Neural cell (in vitro differentiated cells): ENCODE data around the gene OR2G3. TPM values are rescaled to one million over a fixed set of nuclear protein-coding genes. Genes with fewer than 3 reads are reported as not detected.

Experiments used
- H2AFZ ChIP-seq: fragments of 200-600, 300-800 bp; sonication (generic), shearing (Covaris generic); 2 replicates; pipeline ENCODE4 v1.6.0; 2014; ENCODE audit warnings: low read depth, mild to moderate bottlenecking, antibody characterized with exemption, low read length, moderate library complexity
- H3F3A ChIP-seq: fragments of 200-600 bp; shearing (Covaris generic); 2 replicates; pipeline ENCODE4 v1.6.1; 2016; ENCODE audit warnings: mild to moderate bottlenecking, moderate library complexity, mixed read lengths, antibody characterized with exemption, low read length; ENCODE audit not compliant: insufficient read depth, poor library complexity, severe bottlenecking
- H3K27ac ChIP-seq: fragments of 200-600, 300-800 bp; sonication (generic), shearing (Covaris generic); 2 replicates; pipeline ENCODE4 v1.5.1; 2014; ENCODE audit warnings: mild to moderate bottlenecking, low read length, moderate library complexity
- H3K27me3 ChIP-seq: fragments of 300-800, 200-600 bp; sonication (generic), shearing (Covaris generic); 2 replicates; pipeline ENCODE4 v1.6.0; 2014; ENCODE audit warnings: mild to moderate bottlenecking, low read depth, low read length, moderate library complexity; ENCODE audit not compliant: insufficient read depth
- H3K36me3 ChIP-seq: fragments of 300-800, 200-600 bp; sonication (generic), shearing (Covaris generic); 2 replicates; pipeline ENCODE4 v1.5.1; 2014; ENCODE audit warnings: mild to moderate bottlenecking, antibody characterized with exemption, low read length, moderate library complexity; ENCODE audit not compliant: insufficient read depth
- H3K4me2 ChIP-seq: fragments of 300-800, 200-600 bp; sonication (generic), shearing (Covaris generic); 2 replicates; pipeline ENCODE4 v1.6.0; 2014; ENCODE audit warnings: mild to moderate bottlenecking, low read length
- H3K4me3 ChIP-seq: fragments of 300-800, 200-600 bp; sonication (generic), shearing (Covaris generic); 2 replicates; pipeline ENCODE4 v1.5.1; 2014; ENCODE audit warnings: mild to moderate bottlenecking, low read length, moderate library complexity
- H3K79me2 ChIP-seq: fragments of 200-600 bp; shearing (Covaris generic); replicated peaks from 2 replicates; pipeline ENCODE4 v1.6.0; 2014; ENCODE audit warnings: mild to moderate bottlenecking, low read length, moderate library complexity; ENCODE audit not compliant: insufficient read depth
- H3K9ac ChIP-seq: fragments of 300-800, 200-600 bp; sonication (generic), shearing (Covaris generic); 2 replicates; pipeline ENCODE4 v1.6.1; 2016; ENCODE audit warnings: mild to moderate bottlenecking, low read length, mixed read lengths
- H3K9me2 ChIP-seq: fragments of 200-600 bp; shearing (Covaris generic); 2 replicates; pipeline ENCODE4 v1.6.1; 2016; ENCODE audit warnings: mild to moderate bottlenecking, low read length, mixed read lengths; ENCODE audit not compliant: insufficient read depth
- H3K9me3 ChIP-seq: fragments of 200-600, 300-800 bp; sonication (generic), shearing (Covaris generic); 2 replicates; pipeline ENCODE4 v1.6.1; 2016; ENCODE audit warnings: mild to moderate bottlenecking, mixed run types, low read length, moderate library complexity, mixed read lengths
- H4K20me1 ChIP-seq: fragments of 200-600 bp; shearing (Covaris generic); 2 replicates; pipeline ENCODE4 v1.6.1; 2016; ENCODE audit warnings: mild to moderate bottlenecking, mixed run types; ENCODE audit not compliant: insufficient read depth
- EP300 ChIP-seq: fragments of 450-650 bp; conservative IDR thresholded peaks from 2 replicates; pipeline ENCODE4 v1.6.1; 2014; ENCODE audit warnings: antibody characterized with exemption, mild to moderate bottlenecking, moderate library complexity; ENCODE audit not compliant: poor library complexity, severe bottlenecking
- EZH2 ChIP-seq: fragments of 200-600, 300-800 bp; shearing (Covaris generic), sonication (generic); IDR thresholded peaks from 2 replicates; pipeline ENCODE4 v1.6.1; 2014; ENCODE audit warnings: antibody characterized with exemption, low read length, borderline replicate concordance, mild to moderate bottlenecking; ENCODE audit not compliant: insufficient read depth, poor library complexity, severe bottlenecking
- MXI1 ChIP-seq: fragments of 450-650 bp; conservative IDR thresholded peaks from 2 replicates; pipeline ENCODE4 v1.6.1; 2014; ENCODE audit warnings: antibody characterized with exemption, mild to moderate bottlenecking; ENCODE audit not compliant: poor library complexity, severe bottlenecking
- POLR2AphosphoS5 ChIP-seq: IDR thresholded peaks from 2 replicates; pipeline ENCODE4 v1.6.1; 2012
- RAD21 ChIP-seq: fragments of 450-650 bp; conservative IDR thresholded peaks from 2 replicates; pipeline ENCODE4 v1.6.1; 2014; ENCODE audit warnings: antibody characterized with exemption, mild to moderate bottlenecking, moderate library complexity
- SMC3 ChIP-seq: fragments of 450-650 bp; conservative IDR thresholded peaks from 2 replicates; pipeline ENCODE4 v1.6.1; 2014; ENCODE audit warnings: antibody characterized with exemption, mild to moderate bottlenecking, moderate library complexity; ENCODE audit not compliant: poor library complexity
- TAF1 ChIP-seq: IDR thresholded peaks from 2 replicates; pipeline ENCODE4 v1.6.1; 2012; ENCODE audit warnings: low read depth
- polyA plus RNA-seq: library from polyadenylated mRNA; depleted of rRNA; stranded (reverse); fragments of >200 nt; gene quantifications from 2 replicates; pipeline ENCODE4 v1.2.3, GENCODE V29; 2014
- TF ChIP-seq, protein P1 (sequence below): fragments of 450-650 bp; IDR thresholded peaks from 2 replicates; pipeline ENCODE4 v1.5.1; 2014; ENCODE audit warnings: antibody characterized with exemption, mild to moderate bottlenecking, moderate library complexity; ENCODE audit not compliant: poor library complexity, severe bottlenecking
- TF ChIP-seq, protein P2 (sequence below): IDR thresholded peaks from 2 replicates; pipeline ENCODE4 v1.6.1; 2012; ENCODE audit warnings: borderline replicate concordance

The OR2G3 gene
- polyA plus RNA-seq, 1 donor from 2014 or later, result not detected

DNA sequence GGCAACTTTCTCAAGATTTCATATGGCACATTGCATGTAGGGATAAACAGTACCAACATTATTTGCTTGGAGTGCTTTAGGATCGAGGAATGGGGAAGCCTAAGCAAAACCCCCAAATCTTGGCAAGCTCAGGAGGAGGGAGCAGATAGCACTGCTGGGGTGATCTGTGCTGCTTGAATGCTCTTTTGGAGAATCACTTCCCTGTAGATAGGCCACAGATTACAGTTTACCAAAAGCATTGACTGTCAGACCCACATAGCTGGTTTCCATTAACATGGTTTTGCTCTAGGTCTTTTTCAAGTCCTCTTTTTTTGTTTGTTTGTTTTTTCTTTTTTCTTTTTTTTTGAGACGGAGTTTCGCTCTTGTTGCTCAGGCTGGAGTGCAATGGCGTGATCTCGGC lies 37.4 kb downstream of the OR2G3 start:
- Histone ChIP-seq H2AFZ (no peak overlapping the region), H3K27me3 (no peaks in the 10 kb centered on the region), H3K9ac (no peak overlapping the region), H3K27ac (no peak overlapping the region), H3K4me3 (no peak overlapping the region), H3K9me2 (no peaks in the 10 kb centered on the region), H3K9me3 (no peaks in the 10 kb centered on the region), H3K79me2 (no peaks in the 10 kb centered on the region), H3K4me2 (no peak overlapping the region), H4K20me1 (no peaks in the 10 kb centered on the region), H3F3A (no peaks in the 10 kb centered on the region), H3K36me3 (no peaks in the 10 kb centered on the region)
- TF ChIP-seq MXI1 (no peak), EZH2 (no peak), SMC3 (no peak), TAF1 (no peak), RAD21 (no peak), POLR2AphosphoS5 (no peak), EP300 (no peak)
- TF ChIP-seq, protein P1, sequence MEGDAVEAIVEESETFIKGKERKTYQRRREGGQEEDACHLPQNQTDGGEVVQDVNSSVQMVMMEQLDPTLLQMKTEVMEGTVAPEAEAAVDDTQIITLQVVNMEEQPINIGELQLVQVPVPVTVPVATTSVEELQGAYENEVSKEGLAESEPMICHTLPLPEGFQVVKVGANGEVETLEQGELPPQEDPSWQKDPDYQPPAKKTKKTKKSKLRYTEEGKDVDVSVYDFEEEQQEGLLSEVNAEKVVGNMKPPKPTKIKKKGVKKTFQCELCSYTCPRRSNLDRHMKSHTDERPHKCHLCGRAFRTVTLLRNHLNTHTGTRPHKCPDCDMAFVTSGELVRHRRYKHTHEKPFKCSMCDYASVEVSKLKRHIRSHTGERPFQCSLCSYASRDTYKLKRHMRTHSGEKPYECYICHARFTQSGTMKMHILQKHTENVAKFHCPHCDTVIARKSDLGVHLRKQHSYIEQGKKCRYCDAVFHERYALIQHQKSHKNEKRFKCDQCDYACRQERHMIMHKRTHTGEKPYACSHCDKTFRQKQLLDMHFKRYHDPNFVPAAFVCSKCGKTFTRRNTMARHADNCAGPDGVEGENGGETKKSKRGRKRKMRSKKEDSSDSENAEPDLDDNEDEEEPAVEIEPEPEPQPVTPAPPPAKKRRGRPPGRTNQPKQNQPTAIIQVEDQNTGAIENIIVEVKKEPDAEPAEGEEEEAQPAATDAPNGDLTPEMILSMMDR, result no peak
- TF ChIP-seq, protein P2, sequence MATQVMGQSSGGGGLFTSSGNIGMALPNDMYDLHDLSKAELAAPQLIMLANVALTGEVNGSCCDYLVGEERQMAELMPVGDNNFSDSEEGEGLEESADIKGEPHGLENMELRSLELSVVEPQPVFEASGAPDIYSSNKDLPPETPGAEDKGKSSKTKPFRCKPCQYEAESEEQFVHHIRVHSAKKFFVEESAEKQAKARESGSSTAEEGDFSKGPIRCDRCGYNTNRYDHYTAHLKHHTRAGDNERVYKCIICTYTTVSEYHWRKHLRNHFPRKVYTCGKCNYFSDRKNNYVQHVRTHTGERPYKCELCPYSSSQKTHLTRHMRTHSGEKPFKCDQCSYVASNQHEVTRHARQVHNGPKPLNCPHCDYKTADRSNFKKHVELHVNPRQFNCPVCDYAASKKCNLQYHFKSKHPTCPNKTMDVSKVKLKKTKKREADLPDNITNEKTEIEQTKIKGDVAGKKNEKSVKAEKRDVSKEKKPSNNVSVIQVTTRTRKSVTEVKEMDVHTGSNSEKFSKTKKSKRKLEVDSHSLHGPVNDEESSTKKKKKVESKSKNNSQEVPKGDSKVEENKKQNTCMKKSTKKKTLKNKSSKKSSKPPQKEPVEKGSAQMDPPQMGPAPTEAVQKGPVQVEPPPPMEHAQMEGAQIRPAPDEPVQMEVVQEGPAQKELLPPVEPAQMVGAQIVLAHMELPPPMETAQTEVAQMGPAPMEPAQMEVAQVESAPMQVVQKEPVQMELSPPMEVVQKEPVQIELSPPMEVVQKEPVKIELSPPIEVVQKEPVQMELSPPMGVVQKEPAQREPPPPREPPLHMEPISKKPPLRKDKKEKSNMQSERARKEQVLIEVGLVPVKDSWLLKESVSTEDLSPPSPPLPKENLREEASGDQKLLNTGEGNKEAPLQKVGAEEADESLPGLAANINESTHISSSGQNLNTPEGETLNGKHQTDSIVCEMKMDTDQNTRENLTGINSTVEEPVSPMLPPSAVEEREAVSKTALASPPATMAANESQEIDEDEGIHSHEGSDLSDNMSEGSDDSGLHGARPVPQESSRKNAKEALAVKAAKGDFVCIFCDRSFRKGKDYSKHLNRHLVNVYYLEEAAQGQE, result no peak

GRCh38 chr1:247646867-247647266 lies 41.5 kb downstream of the OR2G3 start:
- H3K27me3 ChIP-seq, result no peaks in the 10 kb centered on the region
- H3K79me2 ChIP-seq, result no peaks in the 10 kb centered on the region
- no peak overlapping the region for H3K9ac ChIP-seq
- no peak overlapping the region for H3K4me2 ChIP-seq
- H3K4me3 ChIP-seq, result no peak overlapping the region
- no peak overlapping the region for H2AFZ ChIP-seq
- H4K20me1 ChIP-seq, result no peaks in the 10 kb centered on the region
- H3K27ac ChIP-seq, result no peak overlapping the region
- no peaks in the 10 kb centered on the region for H3K9me2 ChIP-seq
- no peak for TF ChIP-seq RAD21
- no peak for TF ChIP-seq POLR2AphosphoS5
- no peak for TF ChIP-seq MXI1
- TF ChIP-seq, protein P1, result no peak
- TF ChIP-seq, protein P2, result no peak
- H3K36me3 ChIP-seq, result no peaks in the 10 kb centered on the region
- no peaks in the 10 kb centered on the region for H3K9me3 ChIP-seq
- H3F3A ChIP-seq, result no peaks in the 10 kb centered on the region
